MM.1S (cell line): ENCODE measurements around the gene SERAC1.

Experiments used
- DNase-seq: peaks from one replicate; pipeline ENCODE4 v3.0.0-alpha.2; 2015
- H2AFZ ChIP-seq: fragments of 300-600 bp; sonication (generic); 2 replicates; pipeline ENCODE4 v1.6.0; 2016; ENCODE audit warnings: antibody characterized with exemption, low read length
- H3F3A ChIP-seq: fragments of 300-600 bp; sonication (generic); 2 replicates; pipeline ENCODE4 v1.6.1; 2016; ENCODE audit warnings: mild to moderate bottlenecking, antibody characterized with exemption, low read length, moderate library complexity, mixed read lengths; ENCODE audit not compliant: insufficient read depth
- H3K27ac ChIP-seq: fragments of 300-600 bp; sonication (generic); 2 replicates; pipeline ENCODE4 v1.5.1; 2016; ENCODE audit warnings: mild to moderate bottlenecking, low read length
- H3K27me3 ChIP-seq: fragments of 300-600 bp; sonication (generic); replicated peaks from 2 replicates; pipeline ENCODE4 v1.6.0; 2016; ENCODE audit warnings: low read length; ENCODE audit not compliant: insufficient read depth
- H3K36me3 ChIP-seq: fragments of 300-600 bp; sonication (generic); replicated peaks from 2 replicates; pipeline ENCODE4 v1.6.1; 2016; ENCODE audit warnings: mild to moderate bottlenecking, low read length, mixed read lengths; ENCODE audit not compliant: insufficient read depth
- H3K4me1 ChIP-seq: fragments of 300-600 bp; sonication (generic); 2 replicates; pipeline ENCODE4 v1.6.1; 2016; ENCODE audit warnings: low read length, mixed read lengths
- H3K4me2 ChIP-seq: fragments of 300-600 bp; sonication (generic); 2 replicates; pipeline ENCODE4 v1.6.0; 2016; ENCODE audit warnings: low read depth, low read length
- H3K4me3 ChIP-seq: fragments of 300-600 bp; sonication (generic); 2 replicates; pipeline ENCODE4 v1.5.1; 2016; ENCODE audit warnings: low read length, mixed read lengths
- H3K79me2 ChIP-seq: fragments of 300-600 bp; sonication (generic); 2 replicates; pipeline ENCODE4 v1.6.1; 2016; ENCODE audit warnings: mixed run types, low read length, mixed read lengths
- H3K9ac ChIP-seq: fragments of 300-600 bp; sonication (generic); 2 replicates; pipeline ENCODE4 v1.6.1; 2016; ENCODE audit warnings: low read length, mixed read lengths
- H3K9me2 ChIP-seq: fragments of 300-600 bp; sonication (generic); replicated peaks from 2 replicates; pipeline ENCODE4 v1.6.1; 2016; ENCODE audit warnings: mild to moderate bottlenecking, low read length, mixed read lengths; ENCODE audit not compliant: insufficient read depth
- H3K9me3 ChIP-seq: fragments of 300-600 bp; sonication (generic); replicated peaks from 2 replicates; pipeline ENCODE4 v1.6.1; 2016; ENCODE audit warnings: mild to moderate bottlenecking, low read length, mixed read lengths; ENCODE audit not compliant: insufficient read depth
- H4K20me1 ChIP-seq: fragments of 300-600 bp; sonication (generic); 2 replicates; pipeline ENCODE4 v1.6.1; 2016; ENCODE audit warnings: mild to moderate bottlenecking, low read length, moderate library complexity, mixed read lengths; ENCODE audit not compliant: insufficient read depth
- EZH2 ChIP-seq: fragments of 300-600 bp; sonication (generic); optimal IDR thresholded peaks from 2 replicates; pipeline ENCODE3; 2017; ENCODE audit warnings: low read depth, mild to moderate bottlenecking, antibody characterized with exemption, low read length, mixed read lengths
- EZH2phosphoT487 ChIP-seq: fragments of 300-600 bp; sonication (generic); IDR thresholded peaks from 2 replicates; pipeline ENCODE4 v1.6.1; 2018; ENCODE audit warnings: antibody characterized with exemption, low read length
- TF ChIP-seq, protein P1 (sequence below): fragments of 300-600 bp; sonication (generic); IDR thresholded peaks from 2 replicates; pipeline ENCODE4 v1.5.1; 2016; ENCODE audit warnings: antibody characterized with exemption, low read length, mixed read lengths

SERAC1 gene

DNA sequence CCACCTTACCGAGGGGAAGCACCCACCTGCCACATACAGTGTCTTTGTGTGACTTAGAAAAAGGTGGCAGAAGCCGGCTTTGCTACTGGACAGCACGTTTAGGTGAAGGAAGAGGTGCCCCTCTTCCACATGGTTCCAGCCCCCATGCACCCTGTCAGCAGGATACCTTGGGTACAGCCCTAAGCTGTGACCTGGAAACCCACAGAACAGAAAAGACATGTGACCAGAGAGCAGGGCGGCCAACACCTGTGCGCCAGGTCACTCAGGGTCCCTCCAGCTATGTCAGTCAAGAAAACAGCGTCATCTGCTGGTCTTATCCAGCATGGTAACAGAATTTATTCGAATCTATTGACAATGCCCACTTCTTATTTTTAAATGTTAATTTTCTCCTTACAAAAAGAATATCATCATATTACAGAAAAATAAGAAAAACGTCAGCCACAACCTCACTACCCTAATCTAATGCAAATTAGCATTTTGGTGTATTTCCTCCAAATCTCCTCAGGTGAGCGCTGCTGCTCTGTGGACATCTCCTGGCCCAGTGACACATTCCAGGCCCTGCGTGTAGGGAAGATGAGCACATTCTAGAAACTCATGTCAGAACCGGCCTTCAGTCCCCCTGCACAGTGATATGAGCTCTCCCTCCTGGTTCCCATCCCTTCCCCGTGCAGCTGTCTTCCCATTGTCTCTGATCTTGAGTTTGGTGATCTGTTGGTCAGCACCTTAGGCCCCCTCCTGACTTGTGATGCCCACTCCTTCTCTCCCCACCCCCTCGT is 37.3 kb upstream of the SERAC1 start:
- Histone ChIP-seq H3K79me2 (no peaks in the 10 kb centered on the region), H3K9me3 (no peaks in the 10 kb centered on the region), H4K20me1 (no peaks in the 10 kb centered on the region), H3K9me2 (no peaks in the 10 kb centered on the region), H3K4me2 (peak overlapping the region; percentile 25; the same call in 1 of the 2 replicates), H3K27ac (no peak overlapping the region), H2AFZ (0 out of 2 replicates have a peak overlapping the region, but pooled peaks have one; percentile 39), H3K4me1 (peaks cover 25% of the 10 kb centered on the region), H3K9ac (no peak overlapping the region), H3F3A (peaks cover 13% of the 10 kb centered on the region), H3K4me3 (no peak overlapping the region), H3K36me3 (no peaks in the 10 kb centered on the region), H3K27me3 (no peaks in the 10 kb centered on the region)
- peak; percentile 59 for DNase-seq
- TF ChIP-seq EZH2, result no peak
- TF ChIP-seq, protein P1, sequence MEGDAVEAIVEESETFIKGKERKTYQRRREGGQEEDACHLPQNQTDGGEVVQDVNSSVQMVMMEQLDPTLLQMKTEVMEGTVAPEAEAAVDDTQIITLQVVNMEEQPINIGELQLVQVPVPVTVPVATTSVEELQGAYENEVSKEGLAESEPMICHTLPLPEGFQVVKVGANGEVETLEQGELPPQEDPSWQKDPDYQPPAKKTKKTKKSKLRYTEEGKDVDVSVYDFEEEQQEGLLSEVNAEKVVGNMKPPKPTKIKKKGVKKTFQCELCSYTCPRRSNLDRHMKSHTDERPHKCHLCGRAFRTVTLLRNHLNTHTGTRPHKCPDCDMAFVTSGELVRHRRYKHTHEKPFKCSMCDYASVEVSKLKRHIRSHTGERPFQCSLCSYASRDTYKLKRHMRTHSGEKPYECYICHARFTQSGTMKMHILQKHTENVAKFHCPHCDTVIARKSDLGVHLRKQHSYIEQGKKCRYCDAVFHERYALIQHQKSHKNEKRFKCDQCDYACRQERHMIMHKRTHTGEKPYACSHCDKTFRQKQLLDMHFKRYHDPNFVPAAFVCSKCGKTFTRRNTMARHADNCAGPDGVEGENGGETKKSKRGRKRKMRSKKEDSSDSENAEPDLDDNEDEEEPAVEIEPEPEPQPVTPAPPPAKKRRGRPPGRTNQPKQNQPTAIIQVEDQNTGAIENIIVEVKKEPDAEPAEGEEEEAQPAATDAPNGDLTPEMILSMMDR, result peak; percentile 67

DNA sequence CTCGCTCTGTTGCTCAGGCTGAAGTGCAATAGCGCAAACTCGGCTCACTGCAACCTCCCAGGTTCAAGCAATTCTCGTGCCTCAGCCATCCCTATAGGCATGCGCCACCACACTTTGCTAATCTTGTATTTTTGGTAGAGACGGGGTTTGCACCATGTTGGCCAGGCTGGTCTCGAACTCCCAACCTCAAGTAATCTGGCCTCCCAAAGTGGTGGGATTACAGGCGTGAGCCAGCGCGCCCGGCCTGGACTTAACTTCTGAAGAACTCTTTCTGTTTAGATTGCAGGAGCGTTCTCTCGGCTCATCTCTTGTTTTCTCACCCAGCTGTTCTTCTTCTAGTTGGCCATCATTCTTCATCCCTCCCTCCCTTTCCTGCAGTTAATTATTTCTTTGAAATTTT is 30.4 kb upstream of the SERAC1 start:
- no peak overlapping the region for H3K27ac ChIP-seq
- H3K4me3 ChIP-seq, result no peak overlapping the region
- peaks cover 11% of the 10 kb centered on the region for H3F3A ChIP-seq
- H3K9me3 ChIP-seq, result no peaks in the 10 kb centered on the region
- H3K9ac ChIP-seq, result no peak overlapping the region
- H4K20me1 ChIP-seq, result no peaks in the 10 kb centered on the region
- no peak overlapping the region for H3K4me2 ChIP-seq
- H3K36me3 ChIP-seq, result no peaks in the 10 kb centered on the region
- no peaks in the 10 kb centered on the region for H3K27me3 ChIP-seq
- H3K9me2 ChIP-seq, result no peaks in the 10 kb centered on the region
- no peak for TF ChIP-seq EZH2
- TF ChIP-seq, protein P1, result no peak
- no peak for TF ChIP-seq EZH2phosphoT487
- H3K4me1 ChIP-seq, result peaks cover 7% of the 10 kb centered on the region; the same call in 1 of the 2 replicates
- H2AFZ ChIP-seq, result no peak overlapping the region
- no peak for DNase-seq
- H3K79me2 ChIP-seq, result no peaks in the 10 kb centered on the region

DNA sequence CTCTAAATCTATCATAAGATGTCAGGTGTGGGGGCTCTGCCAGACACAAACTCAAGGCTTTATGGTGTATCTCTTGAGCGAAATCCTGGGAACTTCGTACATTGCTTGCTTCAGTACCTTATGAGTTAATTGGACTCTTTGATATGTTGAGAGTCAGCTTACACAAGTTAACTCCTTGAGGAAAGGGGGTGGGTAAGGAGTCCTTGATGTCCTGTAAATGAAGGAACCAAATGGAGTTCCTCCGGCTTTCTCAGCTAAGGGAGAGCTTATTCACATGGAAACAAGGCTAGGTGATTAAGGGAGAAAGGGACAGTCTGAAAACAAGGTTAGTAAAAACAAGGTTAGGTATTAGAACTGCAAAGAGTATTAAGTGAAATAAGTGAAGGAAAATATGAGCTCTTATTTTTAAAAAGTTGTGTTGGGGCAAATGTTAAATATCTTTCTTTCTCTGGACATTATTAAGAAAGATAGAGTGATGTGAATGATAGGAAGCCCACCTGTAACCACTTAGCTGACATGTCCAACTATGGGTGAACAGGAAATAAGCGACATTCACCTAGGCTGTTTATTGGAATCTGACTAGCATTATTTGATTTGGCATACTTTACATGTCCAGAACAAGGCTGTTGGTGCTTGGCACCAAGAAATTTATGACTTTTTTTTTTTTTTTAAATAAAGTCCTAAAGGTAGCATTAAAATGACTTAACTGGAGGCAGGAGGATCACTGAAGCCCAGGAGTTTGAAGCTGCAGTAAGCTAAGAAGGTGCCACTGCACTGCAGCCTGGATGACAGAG is 26.6 kb upstream of the SERAC1 start:
- no peak for DNase-seq
- Histone ChIP-seq H3K9me2 (no peaks in the 10 kb centered on the region), H3K27ac (no peak overlapping the region), H3K27me3 (no peaks in the 10 kb centered on the region), H3K36me3 (no peaks in the 10 kb centered on the region), H3K4me1 (no peaks in the 10 kb centered on the region), H4K20me1 (no peaks in the 10 kb centered on the region), H3K9ac (no peak overlapping the region), H2AFZ (no peak overlapping the region), H3F3A (no peaks in the 10 kb centered on the region), H3K79me2 (no peaks in the 10 kb centered on the region), H3K9me3 (no peaks in the 10 kb centered on the region), H3K4me3 (no peak overlapping the region), H3K4me2 (no peak overlapping the region)
- TF ChIP-seq, protein P1, result no peak
- TF ChIP-seq EZH2 (no peak), EZH2phosphoT487 (no peak)
